GM23338 (cell line): ENCODE measurements around the gene CD86. TPM values are rescaled to one million over a fixed set of nuclear protein-coding genes. Genes with fewer than 3 reads are reported as not detected.

Source experiments
- ATAC-seq: fragments of 200-7000 bp; cut with Tn5 transposase; 3 replicates; pipeline ENCODE4 v1.9.1; 2020
- DNase-seq: peaks from one replicate; pipeline ENCODE4 v3.0.0-alpha.2; 2015; ENCODE audit warnings: low spot score
- H2AFZ ChIP-seq: fragments of 200-600 bp; sonication (generic); 2 replicates; pipeline ENCODE4 v1.8.0; 2016; ENCODE audit warnings: antibody characterized with exemption, mild to moderate bottlenecking, moderate library complexity
- H3F3A ChIP-seq: fragments of 200-600 bp; sonication (generic); replicated peaks from 2 replicates; pipeline ENCODE4 v1.8.0; 2017; ENCODE audit warnings: antibody characterized with exemption, mixed run types, low read depth
- H3K27ac ChIP-seq: fragments of 200-600 bp; sonication (generic); 2 replicates; pipeline ENCODE4 v1.6.1; 2016; ENCODE audit warnings: low read depth
- H3K27me3 ChIP-seq: fragments of 200-600 bp; sonication (generic); 2 replicates; pipeline ENCODE4 v1.8.0; 2016; ENCODE audit warnings: mild to moderate bottlenecking, mixed run types, moderate library complexity; ENCODE audit not compliant: insufficient read depth
- H3K36me3 ChIP-seq: fragments of 200-600 bp; sonication (generic); 2 replicates; pipeline ENCODE4 v1.8.0; 2016; ENCODE audit warnings: mild to moderate bottlenecking; ENCODE audit not compliant: insufficient read depth
- H3K4me1 ChIP-seq: fragments of 200-600 bp; sonication (generic); 2 replicates; pipeline ENCODE4 v1.8.0; 2016; ENCODE audit warnings: mild to moderate bottlenecking, moderate library complexity; ENCODE audit not compliant: insufficient read depth
- H3K4me2 ChIP-seq: fragments of 200-600 bp; sonication (generic); 2 replicates; pipeline ENCODE4 v1.7.1; 2017; ENCODE audit warnings: mixed run types
- H3K4me3 ChIP-seq: fragments of 200-600 bp; sonication (generic); 2 replicates; pipeline ENCODE4 v1.6.1; 2016; ENCODE audit warnings: mixed run types
- H3K79me2 ChIP-seq: fragments of 200-600 bp; sonication (generic); replicated peaks from 2 replicates; pipeline ENCODE4 v1.8.0; 2017; ENCODE audit warnings: mild to moderate bottlenecking; ENCODE audit not compliant: insufficient read depth
- H3K9me2 ChIP-seq: fragments of 200-600 bp; sonication (generic); 2 replicates; pipeline ENCODE4 v1.8.0; 2017; ENCODE audit not compliant: insufficient read depth
- H4K20me1 ChIP-seq: fragments of 200-600 bp; sonication (generic); replicated peaks from 2 replicates; pipeline ENCODE4 v1.8.0; 2017; ENCODE audit warnings: mild to moderate bottlenecking; ENCODE audit not compliant: insufficient read depth
- H3K27ac Mint-ChIP-seq: 2 replicates; pipeline ENCODE4 v1.8.0; 2020; ENCODE audit warnings: inconsistent platforms, mild to moderate bottlenecking, moderate library complexity, mixed read lengths
- H3K27me3 Mint-ChIP-seq: 3 replicates; pipeline ENCODE4 v1.8.0; 2022; ENCODE audit warnings: low read depth, mild to moderate bottlenecking, moderate library complexity, mixed read lengths, inconsistent platforms; ENCODE audit not compliant: insufficient read depth, poor library complexity
- H3K36me3 Mint-ChIP-seq: 3 replicates; pipeline ENCODE4 v1.8.0; 2021; ENCODE audit warnings: low read depth, mild to moderate bottlenecking, inconsistent platforms, moderate library complexity, mixed read lengths
- H3K4me1 Mint-ChIP-seq: 3 replicates; pipeline ENCODE4 v1.8.0; 2020; ENCODE audit warnings: mild to moderate bottlenecking, inconsistent platforms, mixed read lengths
- H3K4me3 Mint-ChIP-seq: 3 replicates; pipeline ENCODE4 v1.8.0; 2021; ENCODE audit warnings: moderate library complexity, mild to moderate bottlenecking, inconsistent platforms, mixed read lengths
- H3K9me3 Mint-ChIP-seq: 3 replicates; pipeline ENCODE4 v1.8.0; 2020; ENCODE audit warnings: moderate library complexity, mild to moderate bottlenecking, inconsistent platforms, mixed read lengths
- EZH2 ChIP-seq: fragments of 200-600 bp; sonication (generic); IDR thresholded peaks from one replicate; pipeline ENCODE4 v1.8.0; 2017; ENCODE audit warnings: antibody characterized with exemption, mild to moderate bottlenecking, low read depth; ENCODE audit not compliant: unreplicated experiment
- EZH2phosphoT487 ChIP-seq: fragments of 200-600 bp; sonication (generic); IDR thresholded peaks from one replicate; pipeline ENCODE4 v1.8.1; 2018; ENCODE audit warnings: antibody characterized with exemption; ENCODE audit not compliant: unreplicated experiment
- JUNB ChIP-seq: IDR thresholded peaks from one replicate; pipeline ENCODE4 v1.6.1; 2016; ENCODE audit warnings: antibody characterized with exemption; ENCODE audit not compliant: unreplicated experiment
- NANOG ChIP-seq: IDR thresholded peaks from 2 replicates; pipeline ENCODE4 v1.6.1; 2016; ENCODE audit warnings: antibody characterized with exemption, borderline replicate concordance
- POLR2AphosphoS5 ChIP-seq: IDR thresholded peaks from 2 replicates; pipeline ENCODE4 v1.6.1; 2016; ENCODE audit warnings: antibody characterized with exemption, low read depth
- STAT1 ChIP-seq: IDR thresholded peaks from one replicate; pipeline ENCODE4 v1.6.1; 2016; ENCODE audit warnings: antibody characterized with exemption; ENCODE audit not compliant: unreplicated experiment
- ZNF114 ChIP-seq: fragments of 250-450 bp; sonication (Bioruptor Pico); IDR thresholded peaks from 2 replicates; pipeline ENCODE4 v1.5.0; 2020; ENCODE audit warnings: mild to moderate bottlenecking, moderate library complexity
- ZNF331 ChIP-seq: fragments of 250-450 bp; sonication (Bioruptor Pico); IDR thresholded peaks from 2 replicates; pipeline ENCODE4 v1.5.0; 2020; ENCODE audit warnings: low read depth, mild to moderate bottlenecking, moderate library complexity
- polyA plus RNA-seq: library from polyadenylated mRNA; unstranded; fragments of >200 nt; fragmentation: Nextera tagmentation; extraction: Ambion mirVana; gene quantifications from 2 replicates; pipeline ENCODE4 v1.2.1, GENCODE V29; 2016
- total RNA-seq: library from RNA; depleted of rRNA; stranded (reverse); fragments of >200 nt; shearing (Covaris generic); gene quantifications from 2 replicates; pipeline ENCODE4 v1.2.3, GENCODE V29; 2014
- TF ChIP-seq, protein P1 (sequence below), 2 experiments: fragments of 200-600 bp in 1 of 2; sonication (generic) in 1 of 2; conservative IDR thresholded peaks; 2 replicates each; pipeline versions ENCODE4 v1.5.1 to v1.6.1; 2016 to 2017; ENCODE audit warnings: antibody characterized with exemption in 2 of 2, low read depth in 2 of 2, mild to moderate bottlenecking in 2 of 2, moderate library complexity in 1 of 2
- TF ChIP-seq, protein P2 (sequence below): IDR thresholded peaks from 2 replicates; pipeline ENCODE4 v1.6.1; 2016; ENCODE audit warnings: antibody characterized with exemption

Gene CD86
- total and polyA plus RNA-seq, 2 experiments from 2014 or later, result 0.97 TPM; not detected in 1

DNA sequence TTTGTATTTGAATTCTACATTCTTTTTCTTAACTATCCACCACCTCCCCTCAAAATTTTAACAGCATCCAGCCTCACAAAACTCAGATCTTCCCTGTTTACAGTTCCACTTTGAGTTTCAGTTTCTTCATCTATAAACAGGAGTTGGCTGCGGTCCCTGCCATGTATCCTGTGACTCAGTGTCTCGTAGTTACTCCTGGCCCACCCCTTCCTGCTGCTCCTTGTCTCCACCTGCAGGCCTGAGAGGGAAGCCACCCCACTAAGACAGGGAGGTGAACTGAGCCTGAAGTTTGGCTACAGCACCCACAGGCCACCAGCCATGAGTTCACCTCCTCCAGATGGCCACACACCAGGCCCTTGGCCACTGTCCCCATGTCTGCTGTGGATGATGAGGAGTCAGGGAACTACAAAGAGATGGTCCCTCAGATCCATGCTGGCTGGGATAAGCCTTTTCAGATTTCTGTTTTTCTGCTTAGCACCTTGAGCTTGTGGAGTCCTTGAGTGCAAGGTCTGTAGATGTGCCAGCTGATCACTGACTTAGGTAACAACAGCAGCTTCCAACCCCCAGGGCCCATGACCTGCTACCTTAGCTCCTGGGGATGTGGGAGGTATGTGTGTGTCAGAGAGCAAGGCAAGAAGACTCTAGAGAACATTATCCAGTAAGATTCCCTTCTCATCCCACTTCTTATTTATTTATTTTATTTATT, 37.5 kb downstream of the CD86 start:
- Histone ChIP-seq H4K20me1 (no peaks in the 10 kb centered on the region), H3F3A (no peaks in the 10 kb centered on the region), H3K4me1 (no peaks in the 10 kb centered on the region), H3K27ac (no peak overlapping the region), H3K4me2 (no peak overlapping the region), H3K4me3 (no peak overlapping the region), H3K27me3 (no peaks in the 10 kb centered on the region), H3K79me2 (no peaks in the 10 kb centered on the region), H2AFZ (0 out of 2 replicates have a peak overlapping the region, but pooled peaks have one; percentile 7), H3K36me3 (no peaks in the 10 kb centered on the region), H3K9me2 (no peaks in the 10 kb centered on the region)
- ATAC-seq, result peak; percentile 69; the same call in 2 of the 3 replicates
- Mint-ChIP-seq H3K27me3 (peaks cover 7% of the 10 kb centered on the region), H3K9me3 (no peaks in the 10 kb centered on the region), H3K27ac (no peak overlapping the region), H3K4me3 (no peak overlapping the region), H3K4me1 (no peaks in the 10 kb centered on the region), H3K36me3 (no peaks in the 10 kb centered on the region)
- DNase-seq, result peak; percentile 39
- TF ChIP-seq NANOG, result no peak
- TF ChIP-seq, protein P1, sequence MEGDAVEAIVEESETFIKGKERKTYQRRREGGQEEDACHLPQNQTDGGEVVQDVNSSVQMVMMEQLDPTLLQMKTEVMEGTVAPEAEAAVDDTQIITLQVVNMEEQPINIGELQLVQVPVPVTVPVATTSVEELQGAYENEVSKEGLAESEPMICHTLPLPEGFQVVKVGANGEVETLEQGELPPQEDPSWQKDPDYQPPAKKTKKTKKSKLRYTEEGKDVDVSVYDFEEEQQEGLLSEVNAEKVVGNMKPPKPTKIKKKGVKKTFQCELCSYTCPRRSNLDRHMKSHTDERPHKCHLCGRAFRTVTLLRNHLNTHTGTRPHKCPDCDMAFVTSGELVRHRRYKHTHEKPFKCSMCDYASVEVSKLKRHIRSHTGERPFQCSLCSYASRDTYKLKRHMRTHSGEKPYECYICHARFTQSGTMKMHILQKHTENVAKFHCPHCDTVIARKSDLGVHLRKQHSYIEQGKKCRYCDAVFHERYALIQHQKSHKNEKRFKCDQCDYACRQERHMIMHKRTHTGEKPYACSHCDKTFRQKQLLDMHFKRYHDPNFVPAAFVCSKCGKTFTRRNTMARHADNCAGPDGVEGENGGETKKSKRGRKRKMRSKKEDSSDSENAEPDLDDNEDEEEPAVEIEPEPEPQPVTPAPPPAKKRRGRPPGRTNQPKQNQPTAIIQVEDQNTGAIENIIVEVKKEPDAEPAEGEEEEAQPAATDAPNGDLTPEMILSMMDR (conservative IDR thresholded peaks at IDR 0.05; ENCODE audit: low read depth in 2 of 2), result peak; percentile 59 to 76

DNA sequence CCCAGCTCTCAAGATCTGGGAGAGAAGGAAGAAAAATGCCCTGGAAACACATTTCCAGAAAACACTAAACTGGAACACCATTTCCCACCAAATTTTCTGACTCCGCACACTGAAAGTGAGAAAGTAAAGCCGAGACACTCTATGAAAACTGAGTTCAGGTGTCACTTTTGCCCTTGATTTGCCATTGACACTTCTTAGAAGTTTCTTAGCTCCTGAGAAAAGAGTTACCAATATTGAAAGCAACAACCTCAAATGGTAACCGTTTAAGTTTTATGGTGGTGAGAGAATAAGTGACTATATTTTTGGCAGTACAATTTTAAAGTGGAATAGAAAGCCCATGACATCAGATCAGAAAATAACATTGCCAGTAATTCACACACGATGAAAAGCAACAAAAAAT, 39.0 kb downstream of the CD86 start:
- Histone ChIP-seq H3K4me3 (no peak overlapping the region), H3K27ac (no peak overlapping the region), H4K20me1 (no peaks in the 10 kb centered on the region), H3K9me2 (no peaks in the 10 kb centered on the region), H3F3A (no peaks in the 10 kb centered on the region), H3K4me2 (no peak overlapping the region), H3K36me3 (no peaks in the 10 kb centered on the region), H3K4me1 (no peaks in the 10 kb centered on the region), H3K79me2 (no peaks in the 10 kb centered on the region), H2AFZ (no peak overlapping the region), H3K27me3 (no peaks in the 10 kb centered on the region)
- no peaks in the 10 kb centered on the region for H3K36me3 Mint-ChIP-seq
- H3K4me3 Mint-ChIP-seq, result no peak overlapping the region
- H3K27me3 Mint-ChIP-seq, result peaks cover 7% of the 10 kb centered on the region
- TF ChIP-seq NANOG, result no peak
- no peak for TF ChIP-seq JUNB
- TF ChIP-seq POLR2AphosphoS5, result no peak
- TF ChIP-seq ZNF331 (CRISPR knock-in tag), result no peak
- ATAC-seq (no peak), DNase-seq (no peak)
- H3K4me1 Mint-ChIP-seq, result no peaks in the 10 kb centered on the region
- no peak overlapping the region for H3K27ac Mint-ChIP-seq
- no peaks in the 10 kb centered on the region for H3K9me3 Mint-ChIP-seq

DNA sequence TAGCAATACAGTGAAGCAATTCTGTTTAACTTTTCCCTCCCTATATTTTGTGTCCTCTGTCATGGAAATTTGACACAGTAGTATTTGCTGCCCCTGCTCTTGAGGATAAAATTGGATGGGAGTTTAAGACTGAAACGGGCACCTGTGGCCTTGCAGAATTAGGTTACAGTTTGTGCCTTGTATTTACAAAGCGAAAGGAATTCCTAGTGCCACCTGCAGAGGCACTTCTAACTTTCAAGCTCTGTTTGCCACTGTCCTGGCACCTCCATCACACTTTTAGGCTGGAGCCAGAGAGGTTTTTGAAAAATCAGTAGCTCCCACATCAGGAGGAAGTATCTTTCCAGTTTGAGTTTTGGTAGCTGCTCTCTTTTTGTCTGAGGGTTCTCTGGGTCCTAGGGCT, 39.5 kb downstream of the CD86 start:
- no peaks in the 10 kb centered on the region for H3K9me3 Mint-ChIP-seq
- no peaks in the 10 kb centered on the region for H3K9me2 ChIP-seq
- no peak overlapping the region for H3K27ac ChIP-seq
- H2AFZ ChIP-seq, result no peak overlapping the region
- no peak overlapping the region for H3K4me3 ChIP-seq
- no peaks in the 10 kb centered on the region for H4K20me1 ChIP-seq
- H3K4me1 Mint-ChIP-seq, result no peaks in the 10 kb centered on the region
- DNase-seq, result no peak
- H3K36me3 ChIP-seq, result no peaks in the 10 kb centered on the region
- H3F3A ChIP-seq, result no peaks in the 10 kb centered on the region
- ATAC-seq, result no peak
- H3K27me3 Mint-ChIP-seq, result peaks cover 7% of the 10 kb centered on the region
- H3K4me3 Mint-ChIP-seq, result no peak overlapping the region
- no peaks in the 10 kb centered on the region for H3K79me2 ChIP-seq
- H3K4me2 ChIP-seq, result no peak overlapping the region
- no peaks in the 10 kb centered on the region for H3K4me1 ChIP-seq
- H3K27ac Mint-ChIP-seq, result no peak overlapping the region
- H3K27me3 ChIP-seq, result no peaks in the 10 kb centered on the region
- H3K36me3 Mint-ChIP-seq, result no peaks in the 10 kb centered on the region
- TF ChIP-seq ZNF114 (CRISPR knock-in tag), result no peak
- TF ChIP-seq, protein P2, sequence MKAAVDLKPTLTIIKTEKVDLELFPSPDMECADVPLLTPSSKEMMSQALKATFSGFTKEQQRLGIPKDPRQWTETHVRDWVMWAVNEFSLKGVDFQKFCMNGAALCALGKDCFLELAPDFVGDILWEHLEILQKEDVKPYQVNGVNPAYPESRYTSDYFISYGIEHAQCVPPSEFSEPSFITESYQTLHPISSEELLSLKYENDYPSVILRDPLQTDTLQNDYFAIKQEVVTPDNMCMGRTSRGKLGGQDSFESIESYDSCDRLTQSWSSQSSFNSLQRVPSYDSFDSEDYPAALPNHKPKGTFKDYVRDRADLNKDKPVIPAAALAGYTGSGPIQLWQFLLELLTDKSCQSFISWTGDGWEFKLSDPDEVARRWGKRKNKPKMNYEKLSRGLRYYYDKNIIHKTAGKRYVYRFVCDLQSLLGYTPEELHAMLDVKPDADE, result no peak
- no peak for TF ChIP-seq EZH2phosphoT487
- TF ChIP-seq EZH2, result no peak
- no peak for TF ChIP-seq STAT1
- TF ChIP-seq JUNB, result no peak
- TF ChIP-seq ZNF331 (CRISPR knock-in tag), result no peak
